Ishikawa (cell line): Measurements from ENCODE around the gene NKAIN2.

Experiments
- CEBPB ChIP-seq: IDR thresholded peaks from 2 replicates; pipeline ENCODE4 v1.6.1; 2012
- CREB1 ChIP-seq: IDR thresholded peaks from 2 replicates; pipeline ENCODE4 v1.6.1; 2012; ENCODE audit warnings: low read depth
- EGR1 ChIP-seq: IDR thresholded peaks from 2 replicates; pipeline ENCODE4 v1.6.1; 2012
- EP300 ChIP-seq: IDR thresholded peaks from 2 replicates; pipeline ENCODE4 v1.6.1; 2012; ENCODE audit warnings: borderline replicate concordance
- FOXM1 ChIP-seq: IDR thresholded peaks from 2 replicates; pipeline ENCODE4 v1.6.1; 2012; ENCODE audit warnings: low read depth, borderline replicate concordance
- MAX ChIP-seq: IDR thresholded peaks from 2 replicates; pipeline ENCODE4 v1.6.1; 2012
- NFIC ChIP-seq: IDR thresholded peaks from 2 replicates; pipeline ENCODE4 v1.6.1; 2012
- RAD21 ChIP-seq: IDR thresholded peaks from 2 replicates; pipeline ENCODE4 v1.6.1; 2012; ENCODE audit warnings: low read depth
- REST ChIP-seq: IDR thresholded peaks from 2 replicates; pipeline ENCODE4 v1.6.1; 2012; ENCODE audit warnings: low read depth, mild to moderate bottlenecking
- TAF1 ChIP-seq: IDR thresholded peaks from 2 replicates; pipeline ENCODE4 v1.6.1; 2012; ENCODE audit warnings: low read depth, mild to moderate bottlenecking
- TCF12 ChIP-seq: IDR thresholded peaks from 2 replicates; pipeline ENCODE4 v1.6.1; 2012; ENCODE audit warnings: low read depth
- TEAD4 ChIP-seq: IDR thresholded peaks from 2 replicates; pipeline ENCODE4 v1.6.1; 2012
- USF1 ChIP-seq: IDR thresholded peaks from 2 replicates; pipeline ENCODE4 v1.6.1; 2012
- YY1 ChIP-seq: IDR thresholded peaks from 2 replicates; pipeline ENCODE4 v1.6.1; 2012; ENCODE audit warnings: low read depth
- ZBTB7A ChIP-seq: IDR thresholded peaks from 2 replicates; pipeline ENCODE4 v1.6.1; 2012; ENCODE audit warnings: low read depth

The NKAIN2 gene

GRCh38 chr6:124310139-124310538 lies 506.5 kb downstream of the NKAIN2 start:
- no peak for TF ChIP-seq YY1
- no peak for TF ChIP-seq CEBPB
- TF ChIP-seq ZBTB7A: no peak
- TF ChIP-seq MAX: no peak
- no peak for TF ChIP-seq RAD21
- TF ChIP-seq TCF12: no peak
- TF ChIP-seq FOXM1: no peak
- TF ChIP-seq EGR1: no peak
- no peak for TF ChIP-seq TEAD4
- TF ChIP-seq NFIC: no peak
- TF ChIP-seq TAF1: no peak
- TF ChIP-seq CREB1: no peak
- no peak for TF ChIP-seq EP300
- TF ChIP-seq USF1: no peak
- TF ChIP-seq REST: no peak

- TF ChIP-seq NFIC (no peak), MAX (no peak), EGR1 (no peak), CREB1 (no peak), TAF1 (no peak), YY1 (no peak), RAD21 (no peak), TEAD4 (no peak), TCF12 (no peak), CEBPB (no peak), FOXM1 (no peak), EP300 (no peak), REST (no peak), USF1 (no peak)
These were observed 515.7 kb downstream of the NKAIN2 start for GRCh38 chr6:124319410-124319809.

- TF ChIP-seq ZBTB7A: no peak
- no peak for TF ChIP-seq EGR1
- no peak for TF ChIP-seq CREB1
- no peak for TF ChIP-seq RAD21
- TF ChIP-seq TAF1: no peak
These were observed 520.6 kb downstream of the NKAIN2 start for GRCh38 chr6:124324237-124324636.

- TF ChIP-seq TAF1 (no peak), ZBTB7A (no peak), EGR1 (no peak), CEBPB (no peak), NFIC (no peak), FOXM1 (no peak), RAD21 (no peak), TCF12 (no peak), YY1 (no peak), REST (no peak), EP300 (no peak), MAX (no peak), USF1 (no peak), CREB1 (no peak), TEAD4 (no peak)
These were observed 526.5 kb downstream of the NKAIN2 start for GRCh38 chr6:124330197-124330596.
